Cerebellar nuclear complex (tissue), 1 donor: Measurements from ENCODE around the gene VWA3B.
"Not testable (repeated sequence)": the region's sequence is repeated elsewhere in the genome, so short reads cannot be mapped to it uniquely, and the experiment has no call there.

Experiments used
- DNase-seq, 2 experiments: peaks; one replicate each; lab custom pipeline; 2025; lab: John Stamatoyannopoulos, UW

Gene VWA3B

DNA sequence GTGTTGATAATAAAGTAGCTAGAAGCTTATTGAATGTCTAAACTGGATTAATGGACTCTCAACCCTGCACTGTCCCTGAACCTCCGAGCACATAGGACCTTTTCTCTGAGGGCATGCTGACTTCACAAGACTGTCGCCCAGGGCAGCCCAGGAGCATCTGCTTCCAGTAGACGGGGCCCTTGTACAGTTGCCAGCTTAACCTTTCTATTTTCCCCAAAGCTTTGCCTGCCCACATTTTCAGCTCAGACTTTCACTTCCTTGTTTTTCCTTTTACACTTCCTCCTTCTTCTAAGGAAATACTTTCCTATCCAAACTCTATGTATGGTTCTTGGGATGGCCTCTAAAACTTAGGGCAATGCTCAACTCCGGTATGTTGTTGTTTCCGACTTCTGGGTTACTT is 1.3 kb downstream of the VWA3B start:
- DNase-seq, result no peak

DNA sequence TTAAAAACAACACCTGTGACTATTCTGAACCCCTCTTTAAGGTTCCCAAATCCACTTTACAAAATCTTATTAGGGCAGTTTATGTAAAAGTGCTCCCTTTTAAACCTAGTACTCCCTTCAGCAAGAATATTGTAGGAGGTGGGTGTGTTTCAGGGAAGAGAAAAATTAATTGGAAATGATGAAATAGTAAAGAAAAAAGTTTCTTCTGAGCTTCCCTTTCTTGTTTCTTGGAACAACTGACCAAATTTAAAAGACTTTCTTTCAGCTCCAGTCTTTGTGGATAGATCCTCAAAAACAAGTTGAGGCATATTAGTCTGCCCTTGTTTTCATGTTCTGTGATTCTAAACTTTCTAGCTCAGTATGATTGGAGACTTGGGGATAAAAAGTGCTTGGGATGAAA is 3.0 kb downstream of the VWA3B start:
- no peak for DNase-seq

DNA sequence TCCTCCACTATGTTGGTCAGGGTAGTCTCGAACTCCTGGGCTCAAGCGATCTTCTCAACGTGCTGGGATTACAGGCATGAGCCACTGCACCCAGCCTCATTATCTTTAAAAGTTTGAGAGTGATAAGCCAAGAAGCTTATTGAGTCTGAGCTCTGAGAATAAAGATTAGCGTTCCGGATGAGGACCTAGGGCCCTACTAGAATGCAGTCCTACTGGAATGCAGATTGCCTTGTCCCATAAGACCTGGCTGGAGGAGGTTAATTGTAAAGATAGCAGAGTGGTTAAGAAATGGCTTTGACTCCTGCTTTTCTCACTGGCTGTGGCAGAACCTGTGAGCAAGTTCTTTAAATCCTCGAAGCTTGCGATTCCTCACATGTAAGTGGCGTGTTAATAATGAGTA is 4.0 kb downstream of the VWA3B start:
- DNase-seq, result no peak

DNA sequence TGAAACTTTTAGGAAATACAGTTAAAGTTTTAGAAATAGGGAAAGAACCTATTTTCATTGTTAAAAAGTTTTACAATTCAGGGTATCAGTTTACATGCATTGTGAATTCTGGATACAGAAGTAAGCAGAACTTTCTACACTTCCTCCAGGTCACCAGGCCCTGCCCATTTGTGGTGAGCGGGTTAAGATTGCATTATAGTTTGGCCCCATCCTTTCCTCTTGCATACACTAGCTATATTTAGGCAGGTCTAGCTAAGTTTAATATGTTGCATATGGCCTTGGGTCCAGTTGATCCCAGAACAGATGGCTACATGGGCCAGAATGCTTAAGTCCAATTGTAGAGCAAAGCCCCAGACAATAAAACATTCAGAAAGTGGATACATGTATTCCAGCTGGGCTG is 4.8 kb downstream of the VWA3B start:
- DNase-seq, result no peak

DNA sequence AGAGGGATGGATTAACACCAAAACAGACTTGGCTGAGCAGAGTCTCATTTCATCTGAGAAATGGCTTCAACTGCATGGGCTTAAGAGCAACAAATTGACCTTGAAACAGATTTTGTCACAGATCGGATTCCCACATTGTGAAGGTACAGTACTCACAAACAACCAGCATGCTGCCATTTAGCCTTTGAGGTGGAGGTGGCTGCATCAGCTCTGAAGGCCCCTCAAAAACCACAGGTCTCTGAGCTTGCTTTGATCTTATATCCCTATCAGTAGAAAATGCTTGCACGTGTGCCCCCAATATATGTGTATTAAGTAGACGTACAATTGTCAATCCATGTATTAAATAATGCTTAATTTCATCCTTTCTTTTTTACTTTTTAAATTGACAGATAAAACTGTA is 6.2 kb downstream of the VWA3B start:
- DNase-seq, result no peak

DNA sequence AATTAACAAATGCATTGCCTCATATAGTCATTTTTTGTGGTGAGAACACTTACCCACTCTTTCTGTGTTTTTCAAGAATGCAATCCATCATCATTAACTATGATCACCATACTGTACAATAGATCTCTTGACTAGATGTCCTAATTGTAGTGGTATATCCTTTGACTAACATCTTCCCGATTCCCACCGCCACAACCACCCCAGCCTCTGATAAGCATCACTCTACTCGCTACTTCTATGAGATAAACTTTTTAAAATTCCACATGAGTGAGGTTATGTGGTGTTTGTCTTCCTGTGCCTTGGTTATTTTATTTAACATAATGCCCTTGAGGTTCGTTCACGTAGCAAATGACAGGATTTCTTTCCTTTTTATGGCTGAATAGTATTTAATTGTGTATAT is 6.6 kb downstream of the VWA3B start:
- no peak for DNase-seq

DNA sequence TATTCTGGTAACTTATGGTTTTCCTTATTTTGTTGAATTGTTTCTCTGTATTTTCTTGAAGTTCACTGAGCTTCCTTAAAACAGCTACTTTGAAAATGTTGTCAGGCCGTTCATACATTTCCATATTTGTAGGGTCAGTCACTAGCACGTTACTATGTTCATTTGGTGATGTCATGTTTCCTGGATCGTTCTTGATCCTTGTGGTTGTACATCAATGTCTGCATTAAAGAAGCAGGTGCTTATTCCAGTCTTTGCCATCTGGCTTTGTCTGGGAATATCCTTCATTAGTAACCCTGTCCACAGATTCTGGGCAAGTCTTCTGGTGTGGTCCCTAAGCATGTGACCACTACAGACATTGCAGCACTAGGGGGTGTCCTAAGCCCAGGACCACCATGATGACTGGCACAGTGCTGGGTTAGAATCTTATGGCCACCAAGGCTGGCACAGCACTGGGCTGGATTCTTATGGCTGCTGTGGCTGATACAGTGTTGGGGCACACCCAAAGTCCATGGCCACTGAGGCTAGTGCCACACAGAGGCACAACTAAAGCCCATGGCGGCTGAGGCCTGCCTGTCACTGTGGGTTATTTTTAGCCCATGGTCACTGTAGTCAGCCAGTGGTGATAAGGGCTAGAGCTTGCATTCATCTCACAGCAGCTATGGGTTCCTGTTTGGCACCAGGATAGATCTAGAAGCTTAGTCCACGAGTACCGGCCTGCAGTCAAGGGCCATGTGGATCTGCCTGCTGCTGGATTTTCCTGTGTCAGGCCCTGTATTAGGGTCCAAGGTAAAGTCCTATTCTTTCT is 13.2 kb downstream of the VWA3B start:
- no peak for DNase-seq

DNA sequence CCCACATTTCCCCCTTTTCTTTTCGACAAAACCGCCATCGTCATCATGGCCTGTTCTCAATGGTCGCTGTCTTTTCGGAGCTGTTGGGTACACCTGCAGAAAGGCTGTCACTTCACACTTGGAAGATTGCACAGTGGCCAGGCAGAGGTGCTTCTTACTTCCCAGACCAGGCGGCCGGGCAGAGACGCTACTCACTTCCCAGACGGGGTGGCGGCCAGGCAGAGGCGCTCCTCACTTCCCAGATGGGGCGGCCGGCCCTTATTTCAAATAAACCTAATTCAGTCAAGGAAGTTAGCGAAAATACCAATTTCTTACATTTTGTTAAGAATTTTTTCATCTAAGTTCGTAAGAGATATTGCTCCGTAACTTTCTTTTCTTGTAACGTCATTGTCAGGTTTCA is 15.3 kb downstream of the VWA3B start:
- not testable (repeated sequence) for DNase-seq

DNA sequence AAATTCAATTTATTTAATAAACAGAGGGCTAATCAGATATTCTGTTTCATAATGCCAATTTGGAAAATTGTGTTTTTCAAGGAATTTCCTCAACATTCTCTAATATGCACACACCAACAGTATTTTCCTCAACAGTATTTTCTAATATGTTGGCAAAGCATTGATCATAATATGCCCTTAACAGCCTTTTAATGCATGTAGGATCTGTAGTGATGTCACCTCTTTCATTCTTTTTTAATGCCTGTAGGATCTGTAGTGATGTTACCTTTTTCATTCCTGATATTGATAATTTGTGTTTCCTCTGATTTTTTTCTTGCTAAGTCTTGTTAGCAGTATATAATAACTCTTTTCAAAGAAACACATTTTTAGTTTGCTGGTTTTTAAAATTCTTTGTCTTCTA is 15.9 kb downstream of the VWA3B start:
- DNase-seq, result no peak

DNA sequence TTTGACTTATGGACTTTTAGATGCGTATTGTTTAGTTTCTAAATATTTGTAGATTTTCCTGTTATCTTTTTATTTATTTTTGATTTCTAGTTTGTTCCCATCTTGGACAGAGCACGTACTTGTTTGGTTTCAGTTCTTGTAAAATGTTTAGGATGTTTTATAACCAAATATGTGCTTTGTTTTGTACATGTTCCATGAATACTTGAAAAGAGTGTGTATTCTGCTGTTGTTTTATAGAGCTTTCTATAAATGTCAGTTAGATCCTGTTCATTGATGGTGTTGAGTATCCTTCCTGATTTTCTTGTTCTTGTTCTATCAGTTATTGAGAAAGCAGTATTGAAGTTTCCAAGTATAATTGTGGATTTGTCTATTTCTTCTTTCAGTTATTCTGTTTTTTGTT is 21.1 kb downstream of the VWA3B start:
- DNase-seq, result no peak

DNA sequence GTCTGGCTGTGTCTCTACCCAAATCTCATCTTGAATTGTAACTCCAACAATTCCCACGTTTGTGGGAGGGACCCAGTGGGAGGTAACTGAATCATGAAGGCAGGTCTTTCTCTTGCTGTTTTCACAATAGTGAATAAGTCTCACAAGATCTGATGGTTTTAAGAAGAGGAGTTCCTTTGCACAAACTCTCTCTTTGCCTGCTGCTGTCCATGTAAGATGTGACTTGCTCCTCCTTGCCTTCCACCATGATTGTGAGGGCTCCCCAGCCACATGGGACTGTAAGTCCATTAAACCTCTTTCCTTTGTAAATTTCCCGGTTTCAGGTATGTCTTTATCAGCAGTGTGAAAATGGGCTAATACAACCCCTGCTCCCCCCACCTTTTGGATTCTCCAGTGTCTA is 23.8 kb downstream of the VWA3B start:
- DNase-seq, result no peak

DNA sequence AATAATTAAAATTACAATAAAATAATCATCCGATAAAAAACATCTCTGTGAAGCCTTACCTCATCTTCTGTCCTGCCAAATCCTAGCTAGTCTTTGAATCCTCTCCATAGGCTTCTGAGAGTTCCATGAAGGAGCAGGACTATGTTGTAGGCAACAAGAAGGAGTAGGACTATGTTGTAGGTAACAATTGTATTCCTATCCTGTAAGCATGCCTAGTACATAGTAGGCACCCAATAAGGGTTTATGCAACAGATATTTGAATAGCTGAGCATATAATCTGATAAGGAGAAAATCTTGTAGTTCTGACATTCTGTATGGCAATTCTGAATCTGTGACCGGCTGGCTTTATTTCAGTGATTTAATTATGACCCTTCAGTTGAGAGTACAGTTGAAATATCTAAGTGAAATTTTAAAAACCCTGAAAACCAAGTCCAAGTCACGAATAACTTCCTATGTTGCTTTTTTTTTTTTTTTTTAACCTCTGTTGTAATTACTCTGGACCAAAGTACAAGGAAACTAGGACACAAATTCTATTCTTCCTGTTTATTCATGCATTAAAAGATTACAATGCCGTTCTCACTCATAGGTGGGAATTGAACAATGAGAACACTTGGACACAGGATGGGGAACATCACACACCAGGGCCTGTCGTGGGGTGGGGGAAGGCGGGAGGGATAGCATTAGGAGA is 27.8 kb downstream of the VWA3B start:
- no peak for DNase-seq

DNA sequence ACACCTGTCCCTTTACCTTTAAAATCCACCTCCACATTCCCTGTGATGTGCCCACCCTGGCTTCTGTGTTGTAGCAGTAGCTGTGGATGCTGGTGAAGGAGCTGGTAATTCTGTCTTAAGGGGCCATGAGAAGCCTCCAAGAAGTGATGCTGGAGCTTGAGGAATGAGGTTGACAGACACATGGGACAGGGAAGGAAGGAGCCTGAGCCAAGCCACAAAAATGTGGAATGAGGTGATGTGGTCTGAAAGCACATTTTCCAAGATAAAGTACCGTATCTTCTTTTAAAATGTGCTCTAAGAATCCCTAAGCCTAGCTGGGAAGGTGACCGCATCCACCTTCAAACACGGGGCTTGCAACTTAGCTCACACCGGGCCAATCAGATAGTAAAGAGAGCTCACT is 31.2 kb downstream of the VWA3B start:
- DNase-seq, result no peak

DNA sequence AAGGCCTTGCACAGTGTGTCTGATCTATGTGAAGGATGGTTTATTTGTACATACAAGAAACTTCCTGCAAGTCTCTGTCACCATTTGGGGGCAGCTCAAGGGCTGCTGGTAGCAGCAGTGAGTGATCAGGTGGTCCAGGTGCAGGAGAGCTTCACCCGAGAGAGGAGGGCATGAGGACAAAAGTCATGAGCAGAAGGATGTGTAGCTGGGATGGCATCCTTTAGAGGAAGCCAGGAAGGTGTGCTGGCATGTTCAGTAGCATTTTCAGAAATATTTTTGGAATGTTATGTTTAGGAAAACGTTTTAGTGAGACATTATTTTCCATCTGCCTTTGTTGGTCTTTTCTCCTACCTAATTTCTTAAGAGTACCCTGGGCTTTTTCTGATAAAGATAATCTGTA is 31.9 kb downstream of the VWA3B start:
- no peak for DNase-seq

DNA sequence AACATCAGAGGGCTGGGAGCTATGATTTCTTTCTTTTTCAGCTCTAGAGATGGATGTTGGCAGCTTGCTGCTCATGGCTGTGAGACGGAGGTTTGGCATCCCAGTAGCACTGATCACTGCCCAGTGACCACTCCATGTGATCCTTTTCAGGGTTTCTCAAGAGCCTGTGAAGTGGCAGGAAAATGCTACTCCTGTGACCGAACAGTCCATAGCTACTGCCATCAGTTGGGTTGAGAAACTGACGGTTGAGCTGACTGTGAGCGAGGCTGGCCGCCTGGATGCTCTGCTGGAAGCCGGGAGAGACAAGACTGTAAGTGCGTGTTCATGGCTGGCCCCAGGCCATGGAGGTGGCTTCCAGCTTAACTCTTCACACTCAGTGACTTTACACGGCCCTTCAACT is 34.2 kb downstream of the VWA3B start:
- DNase-seq, result no peak

DNA sequence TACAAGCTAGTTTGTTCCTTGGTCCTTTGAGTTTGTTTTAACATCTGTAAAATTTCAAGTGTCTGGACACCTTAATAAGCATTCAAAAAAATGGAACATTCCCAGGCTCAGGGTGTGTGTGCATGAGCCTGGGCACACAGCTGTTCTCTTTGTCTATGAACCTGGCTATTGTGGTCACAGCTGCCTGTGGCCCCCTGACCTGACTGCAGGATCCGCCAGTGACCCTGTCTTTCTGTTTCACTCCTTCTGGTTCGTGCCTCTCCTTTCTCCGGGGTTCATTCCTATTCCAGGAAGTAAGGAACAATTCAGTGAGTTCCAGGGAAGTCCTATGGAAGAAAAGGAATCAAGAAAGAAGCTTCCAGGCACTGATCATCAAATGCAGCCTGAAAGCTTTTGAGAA is 35.6 kb downstream of the VWA3B start:
- no peak for DNase-seq

DNA sequence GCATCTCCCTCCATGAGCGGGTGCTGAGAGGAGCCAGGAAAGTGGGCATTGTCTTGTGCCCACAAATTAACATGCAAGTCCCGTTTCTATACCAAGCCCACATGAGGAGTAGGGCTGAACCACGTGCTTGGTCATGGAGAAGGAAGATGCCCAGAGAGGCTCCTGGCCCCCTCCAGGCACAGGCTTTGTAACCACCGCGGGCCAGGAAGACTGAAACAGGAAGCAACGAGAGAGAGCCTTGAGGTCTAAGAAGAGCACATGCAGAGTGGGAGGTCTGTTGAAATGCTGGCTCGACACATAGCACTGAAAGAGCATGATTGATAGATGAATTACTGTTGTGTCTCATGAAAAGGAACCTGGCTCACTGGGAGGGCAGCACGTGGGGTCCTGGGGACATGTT is 36.3 kb downstream of the VWA3B start:
- DNase-seq, result no peak

DNA sequence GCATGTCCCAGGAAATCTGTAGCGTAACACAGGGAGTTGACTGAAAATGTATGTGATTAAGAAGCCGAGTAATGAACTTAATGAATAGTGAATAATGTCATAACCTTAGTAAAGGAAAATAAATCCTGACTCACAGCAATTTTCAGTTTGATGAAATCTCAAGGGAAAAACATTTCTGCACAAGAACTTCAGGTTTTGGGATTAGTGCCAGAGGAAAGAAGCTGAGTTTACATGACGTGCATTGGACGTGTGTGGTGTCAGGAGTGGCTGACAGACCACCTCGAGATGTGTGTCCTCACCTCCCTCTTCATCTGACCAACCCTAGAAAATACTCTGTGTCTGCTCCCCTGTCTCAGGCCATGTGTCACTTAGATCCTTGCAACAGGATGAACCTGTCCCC is 39.1 kb downstream of the VWA3B start:
- no peak for DNase-seq

DNA sequence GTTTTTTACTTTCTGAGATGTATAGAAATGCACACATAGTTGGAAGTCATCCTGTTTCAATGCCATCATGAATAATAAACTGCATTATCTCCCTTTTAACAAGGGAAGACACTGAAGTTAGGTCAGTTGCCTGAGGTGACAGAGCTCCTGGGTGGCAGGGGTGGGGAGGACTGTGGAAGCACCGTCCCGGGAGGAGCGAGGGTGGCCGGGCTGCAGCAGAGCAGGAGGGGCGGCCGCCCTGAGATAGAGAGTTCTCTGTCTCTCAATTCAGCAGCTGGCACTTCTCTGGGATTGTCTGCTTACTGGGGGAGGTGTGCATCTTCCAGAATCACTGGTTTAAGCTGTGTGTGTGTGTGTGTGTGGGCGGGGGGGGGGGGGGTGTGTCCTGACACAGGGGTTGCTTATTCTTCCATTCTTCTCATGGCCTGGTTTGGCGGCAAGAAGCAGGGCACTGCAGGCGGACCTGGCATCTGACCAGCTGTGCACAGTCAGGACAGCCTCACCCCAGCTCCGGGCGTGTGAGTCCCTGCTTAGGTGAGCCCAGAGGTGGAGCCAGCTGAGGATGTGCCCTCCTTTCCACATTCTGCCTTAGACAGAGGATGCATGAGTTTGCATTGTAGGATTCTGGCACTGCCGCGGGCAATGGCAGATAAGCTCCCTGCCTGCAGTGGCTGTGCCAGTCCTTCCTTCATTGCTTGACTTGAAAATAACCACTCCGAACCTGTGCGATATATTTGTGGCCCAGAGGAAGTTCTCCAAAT is 40.4 kb downstream of the VWA3B start:
- DNase-seq, result no peak

DNA sequence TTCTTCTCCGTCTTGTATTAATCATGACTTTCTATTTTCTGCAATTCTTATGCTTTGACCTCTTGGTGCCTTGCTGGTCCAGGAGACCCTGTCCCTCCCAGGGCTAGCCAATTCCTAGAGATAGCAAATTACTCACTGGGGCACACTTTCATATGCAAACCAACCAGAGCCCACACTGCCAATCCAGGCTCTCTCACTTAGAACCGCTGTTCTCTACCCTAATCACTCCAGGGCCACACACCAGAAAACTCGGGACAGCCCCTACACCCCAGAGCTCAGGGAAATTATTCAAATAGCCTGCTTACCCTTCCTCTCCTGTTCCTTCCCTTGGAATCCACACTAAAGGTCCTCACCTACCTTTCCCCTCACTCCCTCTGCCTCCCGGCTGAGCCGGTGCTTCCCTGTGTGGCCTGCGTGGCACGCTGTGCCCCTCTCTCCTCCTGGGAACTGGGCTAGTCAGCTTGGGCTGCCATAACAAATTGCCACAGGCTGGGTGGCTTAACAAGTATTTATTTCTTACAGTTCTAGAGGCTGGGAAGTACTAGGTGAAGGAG is 41.7 kb downstream of the VWA3B start:
- DNase-seq, result no peak

DNA sequence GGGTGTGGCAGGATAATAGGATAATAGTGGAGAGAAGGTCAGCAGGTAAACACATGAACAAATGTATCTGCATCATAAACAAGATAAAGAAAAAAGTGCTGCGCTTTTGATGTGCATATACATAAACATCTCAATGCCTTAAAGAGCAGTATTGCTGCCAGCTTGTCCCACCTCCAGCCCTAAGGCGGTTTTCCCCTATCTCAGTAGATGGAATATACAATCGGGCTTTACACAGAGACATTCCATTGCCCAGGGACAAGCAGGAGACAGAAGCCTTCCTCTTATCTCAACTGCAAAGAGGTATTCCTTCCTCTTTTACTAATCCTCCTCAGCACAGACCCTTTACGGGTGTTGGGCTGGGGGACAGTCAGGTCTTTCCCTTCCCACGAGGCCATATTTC is 43.1 kb downstream of the VWA3B start:
- not testable (repeated sequence) for DNase-seq

DNA sequence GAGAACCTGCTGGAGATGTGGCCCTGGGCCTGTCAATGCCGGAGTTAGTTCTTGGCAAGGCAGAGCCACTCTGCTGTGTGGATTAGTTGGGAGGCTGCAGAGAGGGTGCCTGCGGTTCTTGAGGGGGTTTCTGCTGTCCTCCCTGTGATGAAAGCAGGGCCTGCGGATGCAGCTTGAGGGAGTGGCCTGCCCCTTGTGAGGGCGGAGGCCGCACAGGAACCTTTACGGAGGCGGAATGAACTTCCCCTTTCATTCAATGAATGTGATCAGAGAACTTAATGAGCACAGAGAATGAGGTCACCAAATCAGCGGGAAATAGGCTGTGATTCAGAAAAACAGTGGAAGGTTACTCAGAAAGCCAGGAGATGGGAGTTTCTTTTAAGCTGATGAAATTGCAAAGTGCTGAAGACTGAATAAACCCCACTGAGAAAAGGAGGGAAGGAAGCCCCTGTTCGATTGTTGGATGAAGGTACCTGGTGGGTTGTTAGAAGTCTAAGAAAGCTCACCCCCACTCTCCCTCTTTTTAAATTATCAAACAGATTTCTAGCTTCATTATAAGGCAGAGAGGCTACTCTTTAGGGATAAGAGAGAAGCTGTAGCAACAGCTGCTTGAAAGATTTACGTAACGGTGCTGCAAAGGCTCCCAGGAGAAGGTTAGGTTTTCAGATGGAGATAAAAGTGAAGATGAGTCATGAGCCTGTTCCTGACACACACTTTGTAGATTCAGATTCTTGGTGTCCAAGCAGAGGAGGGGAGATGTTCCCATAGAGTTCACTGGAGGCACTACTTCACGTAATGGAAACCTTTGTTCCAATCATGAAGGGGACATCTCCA is 47.4 kb downstream of the VWA3B start:
- DNase-seq, result no peak
